ENCODE measurements around the gene TSPAN18.

DNA sequence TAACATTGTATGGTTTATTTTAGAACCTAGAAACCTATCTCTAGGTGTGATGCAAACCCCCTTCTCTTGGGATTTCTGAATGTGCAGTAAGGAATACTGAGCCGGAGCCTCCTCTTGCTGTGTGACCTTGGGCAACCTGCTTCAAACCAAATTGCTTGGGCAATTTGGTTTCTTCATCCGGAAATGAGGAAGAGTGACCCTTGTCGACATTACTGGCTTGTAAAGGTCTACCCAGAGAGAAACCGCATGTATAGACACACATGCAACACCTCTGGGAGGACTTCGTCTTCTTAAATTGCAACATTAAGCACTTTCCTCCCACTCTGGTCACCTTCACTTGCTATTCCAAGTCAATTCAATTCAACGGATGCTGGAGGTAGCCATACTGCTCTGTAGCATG, 243.5 kb downstream of the TSPAN18 start:
- TF ChIP-seq, protein P1, sequence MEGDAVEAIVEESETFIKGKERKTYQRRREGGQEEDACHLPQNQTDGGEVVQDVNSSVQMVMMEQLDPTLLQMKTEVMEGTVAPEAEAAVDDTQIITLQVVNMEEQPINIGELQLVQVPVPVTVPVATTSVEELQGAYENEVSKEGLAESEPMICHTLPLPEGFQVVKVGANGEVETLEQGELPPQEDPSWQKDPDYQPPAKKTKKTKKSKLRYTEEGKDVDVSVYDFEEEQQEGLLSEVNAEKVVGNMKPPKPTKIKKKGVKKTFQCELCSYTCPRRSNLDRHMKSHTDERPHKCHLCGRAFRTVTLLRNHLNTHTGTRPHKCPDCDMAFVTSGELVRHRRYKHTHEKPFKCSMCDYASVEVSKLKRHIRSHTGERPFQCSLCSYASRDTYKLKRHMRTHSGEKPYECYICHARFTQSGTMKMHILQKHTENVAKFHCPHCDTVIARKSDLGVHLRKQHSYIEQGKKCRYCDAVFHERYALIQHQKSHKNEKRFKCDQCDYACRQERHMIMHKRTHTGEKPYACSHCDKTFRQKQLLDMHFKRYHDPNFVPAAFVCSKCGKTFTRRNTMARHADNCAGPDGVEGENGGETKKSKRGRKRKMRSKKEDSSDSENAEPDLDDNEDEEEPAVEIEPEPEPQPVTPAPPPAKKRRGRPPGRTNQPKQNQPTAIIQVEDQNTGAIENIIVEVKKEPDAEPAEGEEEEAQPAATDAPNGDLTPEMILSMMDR (IDR thresholded peaks at IDR 0.05): no peak
- no peak for TF ChIP-seq POLR2A (IDR thresholded peaks at IDR 0.05)

Data from thyroid gland (tissue), 4 donors.